H1 (cell line): ENCODE data around the gene LRIG2. TPM values are rescaled to one million over a fixed set of nuclear protein-coding genes. Genes with fewer than 3 reads are reported as not detected.

Experiments
- CEBPB ChIP-seq: IDR thresholded peaks from 2 replicates; pipeline ENCODE4 v1.6.1; 2012; ENCODE audit warnings: low read depth, low read length
- CHD7 ChIP-seq: fragments of 300-600 bp; sonication (generic); IDR thresholded peaks from 2 replicates; pipeline ENCODE4 v1.7.1; 2012; ENCODE audit warnings: low read length, moderate library complexity, mild to moderate bottlenecking, inconsistent platforms; ENCODE audit not compliant: insufficient replicate concordance
- EZH2 ChIP-seq: fragments of 200-600 bp; sonication (generic); IDR thresholded peaks from 2 replicates; pipeline ENCODE4 v1.7.1; 2012; ENCODE audit warnings: low read depth, mild to moderate bottlenecking, moderate library complexity, low read length, inconsistent platforms; ENCODE audit not compliant: severe bottlenecking
- KDM1A ChIP-seq: fragments of 200-600, 300-600 bp; sonication (generic); IDR thresholded peaks from 2 replicates; pipeline ENCODE4 v1.7.1; 2016; ENCODE audit warnings: mild to moderate bottlenecking, low read length, borderline replicate concordance
- KDM5A ChIP-seq: fragments of 200-600 bp; IDR thresholded peaks from 2 replicates; pipeline ENCODE4 v1.7.1; 2012; ENCODE audit warnings: mild to moderate bottlenecking, low read length, inconsistent platforms, mixed read lengths
- MAFK ChIP-seq: IDR thresholded peaks from 2 replicates; pipeline ENCODE4 v1.6.1; 2012; ENCODE audit warnings: low read depth, mild to moderate bottlenecking, improper control_type of control experiment, low read length
- RNF2 ChIP-seq: fragments of 200-900, 300-1000 bp; sonication (generic); IDR thresholded peaks from 2 replicates; pipeline ENCODE4 v1.7.1; 2016; ENCODE audit warnings: borderline replicate concordance, low read depth, mild to moderate bottlenecking, antibody characterized with exemption, low read length; ENCODE audit not compliant: poor library complexity, severe bottlenecking; ENCODE audit errors: missing control alignments
- TAF1 ChIP-seq: IDR thresholded peaks from 2 replicates; pipeline ENCODE4 v1.6.1; 2011; ENCODE audit warnings: mild to moderate bottlenecking, low read depth, low read length
- polyA plus RNA-seq, 7 experiments: library from polyadenylated mRNA; depleted of rRNA in 3 of 7; stranded (reverse) in 5 of 7; unstranded in 2 of 7; fragments of >200 nt in 5 of 7; fragments of 200-250 nt in 2 of 7; gene quantifications; 1 replicate in 5 of 7; 2 replicates in 1 of 7; 4 replicates in 1 of 7; pipeline versions ENCODE4 v1.2.1 to v1.2.3, GENCODE V29; 2011 to 2013; ENCODE audit warnings: missing spikeins in 2 of 7, mixed read lengths in 2 of 7
- total RNA-seq: library from RNA; stranded (reverse); fragmentation: NEBNext Ultra II Directional; extraction: Animal tissue kit (Norgen Biotek cat#: 25700); gene quantifications from 2 replicates; pipeline ENCODE4 v1.2.1, GENCODE V29; 2021

Gene LRIG2
- total and polyA plus RNA-seq, 2 of the 8 experiments (the other 6 are each of a cell fraction or from before 2014, with no cell fraction given) = 16.2 to 20.9 TPM

DNA sequence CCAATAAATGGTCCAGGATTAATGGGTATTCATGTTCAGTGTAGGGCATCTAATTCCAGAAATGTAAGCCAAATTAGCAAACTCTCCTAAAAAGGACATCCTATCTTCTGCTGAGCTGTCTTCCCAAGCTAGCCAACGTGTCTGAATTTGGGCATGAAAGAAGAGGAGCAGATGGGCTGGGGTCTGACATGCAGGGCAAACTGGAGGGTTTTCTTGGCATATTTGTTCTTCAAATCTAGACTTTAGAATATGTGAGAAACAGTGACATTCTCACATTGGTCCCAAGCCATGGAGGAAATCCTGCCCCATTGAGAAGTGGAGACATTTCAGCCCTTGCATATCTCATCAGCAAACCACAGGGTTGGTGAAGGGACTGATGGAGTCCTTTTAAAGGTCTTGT lies 67.2 kb downstream of the LRIG2 start (continued):
- TF ChIP-seq TAF1 (no peak), MAFK (no peak), CEBPB (no peak), EZH2 (no peak), RNF2 (no peak), CHD7 (no peak), KDM1A (no peak), KDM5A (no peak)
